ENCODE data around the gene PTPRD. TPM values are rescaled to one million over a fixed set of nuclear protein-coding genes. Genes with fewer than 3 reads are reported as not detected.

PTPRD gene
- total and polyA plus RNA-seq, 9 of the 15 experiments (the other 6 are each of a cell fraction or from before 2014, with no cell fraction given) = 0.11 TPM; not detected in 8

DNA sequence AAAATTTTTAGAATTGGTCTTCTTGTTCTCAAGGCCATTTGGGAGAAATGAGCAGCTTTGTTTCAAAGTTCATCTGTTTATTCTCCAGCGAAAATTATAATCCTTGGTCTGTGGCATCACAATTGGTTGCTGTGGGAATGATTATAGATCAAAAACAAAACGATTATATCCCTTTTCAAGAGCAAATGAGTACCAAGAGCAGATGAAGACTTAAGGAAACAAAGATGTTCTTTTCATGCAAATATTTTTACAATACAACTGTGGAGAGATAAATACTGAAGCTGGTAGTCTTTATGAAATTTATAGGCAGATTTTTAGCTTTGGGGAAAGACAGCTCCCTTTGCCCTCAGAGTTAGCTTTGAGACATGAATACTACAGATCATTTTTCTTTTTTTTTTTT, 2192.4 kb downstream of the PTPRD start:
- in situ Hi-C loops (cut with MboI) (no loop called here), intact Hi-C loops (cut with micrococcal nuclease) (no loop called here)
- H3K79me2 ChIP-seq (ENCODE audit: control insufficient read depth, insufficient read depth, low read length) = no peaks in the 10 kb centered on the region
- H3K27me3 ChIP-seq (ENCODE audit: control insufficient read depth in 2 of 2, insufficient read depth in 2 of 2, low read length in 2 of 2) = no peaks in the 10 kb centered on the region
- POLR2A ChIA-PET = no interaction called here
- no peaks in the 10 kb centered on the region for H3K9me1 ChIP-seq (ENCODE audit: control insufficient read depth, insufficient read depth, low read length)
- H3K4me3 ChIP-seq = no peak overlapping the region
- H4K20me1 ChIP-seq (replicated peaks; ENCODE audit: control insufficient read depth, insufficient read depth, low read length) = no peaks in the 10 kb centered on the region
- no peak overlapping the region for H3K27ac ChIP-seq (ENCODE audit: extremely low read depth, low read depth, low read length)
- CTCF ChIA-PET (ENCODE audit: low intra/inter-chr PET ratio) = no interaction called here
- H3K9me3 ChIP-seq (replicated peaks; ENCODE audit: control insufficient read depth, insufficient read depth, low read depth, low read length) = no peaks in the 10 kb centered on the region
- FAIRE-seq (no peak), DNase-seq (ENCODE audit: extremely low read depth in 1 of 4, low spot score in 3 of 4) (no peak), ATAC-seq (no peak)
- 0% methylated on average over 2 of the region's 2 CpGs for WGBS (ENCODE audit: insufficient coverage, low coverage, missing lambda C conversion rate)
- no peak overlapping the region for H2AFZ ChIP-seq (ENCODE audit: low read depth, low read length)
- BruUV-seq (replicated peaks) = no TSS peak
- H3K9ac ChIP-seq (ENCODE audit: insufficient read depth in 1 of 2, low read depth in 2 of 2, low read length in 2 of 2) = no peak overlapping the region
- TF ChIP-seq ZNF280B (CRISPR knock-in tag; IDR thresholded peaks at IDR 0.05) = no peak
- TF ChIP-seq CREB3 (tag; conservative IDR thresholded peaks at IDR 0.05; ENCODE audit: low read depth) = no peak
- TF ChIP-seq ETV1 (tag; conservative IDR thresholded peaks at IDR 0.05; ENCODE audit: low read depth) = no peak
- TF ChIP-seq, protein P1, sequence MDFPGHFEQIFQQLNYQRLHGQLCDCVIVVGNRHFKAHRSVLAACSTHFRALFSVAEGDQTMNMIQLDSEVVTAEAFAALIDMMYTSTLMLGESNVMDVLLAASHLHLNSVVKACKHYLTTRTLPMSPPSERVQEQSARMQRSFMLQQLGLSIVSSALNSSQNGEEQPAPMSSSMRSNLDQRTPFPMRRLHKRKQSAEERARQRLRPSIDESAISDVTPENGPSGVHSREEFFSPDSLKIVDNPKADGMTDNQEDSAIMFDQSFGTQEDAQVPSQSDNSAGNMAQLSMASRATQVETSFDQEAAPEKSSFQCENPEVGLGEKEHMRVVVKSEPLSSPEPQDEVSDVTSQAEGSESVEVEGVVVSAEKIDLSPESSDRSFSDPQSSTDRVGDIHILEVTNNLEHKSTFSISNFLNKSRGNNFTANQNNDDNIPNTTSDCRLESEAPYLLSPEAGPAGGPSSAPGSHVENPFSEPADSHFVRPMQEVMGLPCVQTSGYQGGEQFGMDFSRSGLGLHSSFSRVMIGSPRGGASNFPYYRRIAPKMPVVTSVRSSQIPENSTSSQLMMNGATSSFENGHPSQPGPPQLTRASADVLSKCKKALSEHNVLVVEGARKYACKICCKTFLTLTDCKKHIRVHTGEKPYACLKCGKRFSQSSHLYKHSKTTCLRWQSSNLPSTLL (IDR thresholded peaks at IDR 0.05) = no peak
- no peak for TF ChIP-seq SMARCA5 (IDR thresholded peaks at IDR 0.05)
- no peak for TF ChIP-seq CBX2 (IDR thresholded peaks at IDR 0.05; ENCODE audit: insufficient read depth, low read length, poor library complexity, severe bottlenecking)
- TF ChIP-seq ZFP30 (CRISPR knock-in tag; IDR thresholded peaks at IDR 0.05; ENCODE audit: borderline replicate concordance) = no peak
- H3K4me2 ChIP-seq (ENCODE audit: insufficient read depth, low read length) = no peak overlapping the region
- no peaks in the 10 kb centered on the region for H3K36me3 ChIP-seq (ENCODE audit: control insufficient read depth, insufficient read depth, low read length)
- H3K4me1 ChIP-seq (replicated peaks in 1 of 2; ENCODE audit: control insufficient read depth in 2 of 2, insufficient read depth in 2 of 2, low read length in 2 of 2) = no peaks in the 10 kb centered on the region
